A673 (cell line): ENCODE results near the gene WNK2. TPM values are rescaled to one million over a fixed set of nuclear protein-coding genes. Genes with fewer than 3 reads are reported as not detected.

Experiments
- BruUV-seq: library from RNA; stranded (reverse); fragments of 400-500 nt; replicated peaks from 2 replicates; lab custom pipeline; 2021; lab: Mats Ljungman, UMichigan
- CTCF ChIA-PET: fragments of 300-600 bp; sonication (Branson Sonifier 250); formaldehyde crosslinking; loops from one replicate; lab custom pipeline; 2022; ENCODE audit warnings: antibody characterized with exemption; lab: Charles Lee
- POLR2A ChIA-PET: fragments of 300-600 bp; sonication (Branson Sonifier 250); formaldehyde crosslinking; loops from one replicate; lab custom pipeline; 2022; ENCODE audit warnings: antibody characterized with exemption; ENCODE audit not compliant: low non-redundant PET; lab: Charles Lee
- DNase-seq: peaks from one replicate; pipeline ENCODE4 v3.0.0-alpha.2; 2015; ENCODE audit warnings: low spot score
- H3K27ac ChIP-seq: fragments of 200-600 bp; sonication (generic); 2 replicates; pipeline ENCODE4 v1.5.1; 2016; ENCODE audit warnings: mixed run types, low read depth, mild to moderate bottlenecking, mixed read lengths, antibody characterized with exemption, low read length; ENCODE audit not compliant: poor library complexity, severe bottlenecking
- H3K27me3 ChIP-seq: fragments of 200-600 bp; sonication (generic); replicated peaks from 2 replicates; pipeline ENCODE4 v1.6.1; 2017; ENCODE audit warnings: mixed run types, low read depth, mild to moderate bottlenecking, mixed read lengths, antibody characterized with exemption, low read length; ENCODE audit not compliant: insufficient read depth, poor library complexity
- H3K36me3 ChIP-seq: fragments of 200-600 bp; sonication (generic); 2 replicates; pipeline ENCODE4 v1.6.1; 2016; ENCODE audit warnings: mixed run types, mild to moderate bottlenecking, mixed read lengths, antibody characterized with exemption, low read length; ENCODE audit not compliant: insufficient read depth, poor library complexity, severe bottlenecking
- H3K4me1 ChIP-seq: fragments of 200-600 bp; sonication (generic); 2 replicates; pipeline ENCODE4 v1.6.1; 2017; ENCODE audit warnings: mixed run types, mild to moderate bottlenecking, mixed read lengths, antibody characterized with exemption, low read length; ENCODE audit not compliant: insufficient read depth, poor library complexity, severe bottlenecking
- H3K4me3 ChIP-seq: fragments of 200-600 bp; sonication (generic); 2 replicates; pipeline ENCODE4 v1.5.1; 2016; ENCODE audit warnings: low read depth, mixed run types, mild to moderate bottlenecking, mixed read lengths, low read length; ENCODE audit not compliant: poor library complexity, severe bottlenecking
- H3K9me3 ChIP-seq: fragments of 200-600 bp; sonication (generic); 2 replicates; pipeline ENCODE4 v1.6.1; 2016; ENCODE audit warnings: mixed run types, low read depth, mild to moderate bottlenecking, mixed read lengths, antibody characterized with exemption, low read length; ENCODE audit not compliant: poor library complexity, severe bottlenecking
- EZH2 ChIP-seq: fragments of 200-600 bp; sonication (generic); IDR thresholded peaks from 2 replicates; pipeline ENCODE4 v1.6.1; 2017; ENCODE audit warnings: borderline replicate concordance, low read depth, mild to moderate bottlenecking, mixed read lengths, antibody characterized with exemption, low read length; ENCODE audit not compliant: poor library complexity, severe bottlenecking
- intact Hi-C: fragments of 100-400 bp; cut with micrococcal nuclease; formaldehyde crosslinking; loops from one replicate; pipeline ENCODE4 v1.10.0; 2022; ENCODE audit not compliant: unreplicated experiment
- total RNA-seq: library from RNA; stranded (reverse); gene quantifications from 2 replicates; pipeline ENCODE4 v1.2.3, GENCODE V29; 2021
- TF ChIP-seq, protein P1 (sequence below): fragments of 300-800, 200-600 bp; sonication (generic); conservative IDR thresholded peaks from 2 replicates; pipeline ENCODE4 v1.5.1; 2017; ENCODE audit warnings: low read depth, mild to moderate bottlenecking, antibody characterized with exemption, low read length, moderate library complexity, mixed read lengths

The WNK2 gene
- total RNA-seq, 1 experiment from 2014 or later = 9.6 TPM

DNA sequence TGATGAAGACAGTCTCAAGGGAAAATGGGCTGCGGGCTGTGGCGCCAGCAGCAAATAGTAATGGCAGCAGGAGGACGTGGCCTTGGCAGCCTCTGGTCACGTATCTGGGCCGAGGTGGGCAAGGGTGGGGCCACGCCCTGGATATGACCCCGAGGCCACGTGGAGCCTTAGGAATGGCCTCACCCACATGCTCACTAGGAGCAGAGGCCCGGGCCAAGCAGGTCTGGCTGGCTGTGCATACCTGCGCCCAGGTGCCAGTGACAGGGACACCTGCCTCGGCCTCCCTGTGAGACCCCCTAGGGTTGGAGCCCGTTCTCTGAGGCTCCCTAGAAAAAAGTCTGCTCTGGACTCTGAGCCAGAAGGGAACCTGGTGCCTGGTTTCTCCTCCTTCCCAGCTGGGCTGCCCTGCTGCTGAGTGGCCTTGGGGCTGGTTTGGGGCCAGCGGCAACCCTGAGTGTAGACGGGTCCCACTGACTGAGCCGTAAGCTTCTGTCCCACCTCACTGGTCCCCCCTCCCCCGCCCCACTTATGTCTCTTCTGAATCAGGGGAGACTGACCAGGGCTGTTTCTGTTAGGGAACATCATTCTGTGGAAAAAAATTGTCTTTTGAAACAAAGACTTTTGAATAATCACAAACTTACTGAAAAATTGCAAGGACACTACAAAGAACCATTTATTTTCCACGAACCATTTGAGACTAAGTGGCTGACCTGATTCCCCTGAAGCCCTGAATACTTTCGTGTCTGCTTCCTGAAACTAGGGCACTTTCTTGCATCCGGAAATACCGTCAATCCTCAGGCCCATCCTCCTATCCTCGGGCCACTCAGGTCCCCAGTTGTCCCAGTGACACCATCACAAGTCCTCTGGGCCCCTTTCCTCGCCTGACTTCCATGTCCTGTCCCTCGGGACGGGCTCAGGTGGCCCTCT, 60.8 kb downstream of the WNK2 start:
- POLR2A ChIA-PET = no interaction called here
- TF ChIP-seq, protein P1, sequence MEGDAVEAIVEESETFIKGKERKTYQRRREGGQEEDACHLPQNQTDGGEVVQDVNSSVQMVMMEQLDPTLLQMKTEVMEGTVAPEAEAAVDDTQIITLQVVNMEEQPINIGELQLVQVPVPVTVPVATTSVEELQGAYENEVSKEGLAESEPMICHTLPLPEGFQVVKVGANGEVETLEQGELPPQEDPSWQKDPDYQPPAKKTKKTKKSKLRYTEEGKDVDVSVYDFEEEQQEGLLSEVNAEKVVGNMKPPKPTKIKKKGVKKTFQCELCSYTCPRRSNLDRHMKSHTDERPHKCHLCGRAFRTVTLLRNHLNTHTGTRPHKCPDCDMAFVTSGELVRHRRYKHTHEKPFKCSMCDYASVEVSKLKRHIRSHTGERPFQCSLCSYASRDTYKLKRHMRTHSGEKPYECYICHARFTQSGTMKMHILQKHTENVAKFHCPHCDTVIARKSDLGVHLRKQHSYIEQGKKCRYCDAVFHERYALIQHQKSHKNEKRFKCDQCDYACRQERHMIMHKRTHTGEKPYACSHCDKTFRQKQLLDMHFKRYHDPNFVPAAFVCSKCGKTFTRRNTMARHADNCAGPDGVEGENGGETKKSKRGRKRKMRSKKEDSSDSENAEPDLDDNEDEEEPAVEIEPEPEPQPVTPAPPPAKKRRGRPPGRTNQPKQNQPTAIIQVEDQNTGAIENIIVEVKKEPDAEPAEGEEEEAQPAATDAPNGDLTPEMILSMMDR = no peak
- no peak for TF ChIP-seq EZH2
- BruUV-seq = no TSS peak
- Histone ChIP-seq H3K36me3 (no peaks in the 10 kb centered on the region), H3K4me1 (no peaks in the 10 kb centered on the region), H3K9me3 (no peaks in the 10 kb centered on the region), H3K4me3 (no peak overlapping the region), H3K27ac (no peak overlapping the region), H3K27me3 (no peaks in the 10 kb centered on the region)
- no peak for DNase-seq
- CTCF ChIA-PET = no interaction called here
- intact Hi-C loops = no loop called here

DNA sequence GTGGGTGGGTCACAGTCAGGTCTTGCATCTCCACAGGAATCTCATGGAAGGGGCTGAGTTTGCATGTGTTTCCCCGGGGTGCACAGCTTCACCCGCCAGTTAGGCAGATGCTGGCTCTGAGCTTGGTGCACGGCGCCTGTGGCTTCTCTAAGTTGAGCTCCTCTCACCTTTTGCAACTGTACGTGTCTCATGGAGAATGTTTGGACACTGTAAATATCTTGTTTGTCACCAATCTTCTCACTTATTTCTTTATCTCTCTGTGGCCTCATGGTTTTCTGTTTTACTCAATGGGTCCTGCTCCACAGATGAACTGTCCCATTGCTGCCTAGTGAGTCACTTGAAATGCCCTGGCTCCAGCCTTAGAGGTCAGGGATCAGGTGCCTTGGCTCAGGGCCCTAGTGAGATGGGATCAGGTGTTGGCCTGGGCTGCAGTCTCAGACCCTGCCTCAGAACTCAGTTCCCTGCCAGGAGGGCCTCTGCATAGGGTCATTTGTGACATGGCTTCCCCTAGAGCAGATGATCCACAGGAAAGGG, 61.6 kb downstream of the WNK2 start:
- CTCF ChIA-PET = no interaction called here
- no TSS peak for BruUV-seq
- no peaks in the 10 kb centered on the region for H3K9me3 ChIP-seq

DNA sequence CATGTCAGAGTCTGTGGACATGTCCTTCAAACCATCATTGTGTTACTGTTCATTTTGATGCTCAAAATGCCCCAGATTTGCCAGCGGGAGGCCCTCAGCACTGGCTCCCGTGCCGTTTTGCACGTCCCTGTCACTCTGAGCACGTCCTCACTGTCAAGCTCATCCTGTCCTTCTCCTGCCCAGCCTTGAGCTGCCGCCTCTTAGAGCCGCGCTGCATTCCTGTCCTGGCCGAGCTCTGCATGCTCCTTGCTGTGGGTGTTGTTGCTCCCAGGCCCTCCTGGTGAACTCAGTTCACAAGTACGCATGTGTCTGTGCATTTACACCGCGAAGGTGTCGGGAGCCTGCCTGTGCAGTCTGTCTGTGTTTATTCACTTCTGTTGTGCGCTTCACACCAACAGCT, 62.2 kb downstream of the WNK2 start:
- POLR2A ChIA-PET = interaction anchor here (0.6 kb wide), 1 partner anchor 12 kb away, joined by 12 read pairs; no protein-coding TSS in a partner anchor
- CTCF ChIA-PET = no interaction called here

More for the DNA sequence above, 61.6 kb downstream of the WNK2 start:
- Histone ChIP-seq H3K27ac (no peak overlapping the region), H3K4me1 (no peaks in the 10 kb centered on the region), H3K27me3 (no peaks in the 10 kb centered on the region), H3K4me3 (no peak overlapping the region), H3K36me3 (no peaks in the 10 kb centered on the region)
- TF ChIP-seq EZH2 = no peak
- TF ChIP-seq, protein P1 = no peak
- no peak for DNase-seq
- POLR2A ChIA-PET = no interaction called here
- intact Hi-C loops = no loop called here

More for the DNA sequence above, 62.2 kb downstream of the WNK2 start:
- Histone ChIP-seq H3K36me3 (no peaks in the 10 kb centered on the region), H3K9me3 (no peaks in the 10 kb centered on the region), H3K4me1 (no peaks in the 10 kb centered on the region), H3K27me3 (no peaks in the 10 kb centered on the region), H3K4me3 (no peak overlapping the region), H3K27ac (no peak overlapping the region)
- DNase-seq = no peak
- intact Hi-C loops = no loop called here
- TF ChIP-seq, protein P1 = no peak
- no peak for TF ChIP-seq EZH2
- no TSS peak for BruUV-seq
